Femur (tissue), 1 donor: Measurements from ENCODE around the gene RAPGEF1.

ENCODE experiments used
- DNase-seq: peaks from one replicate; pipeline ENCODE4 v3.0.0-alpha.2; 2017

The RAPGEF1 gene

DNA sequence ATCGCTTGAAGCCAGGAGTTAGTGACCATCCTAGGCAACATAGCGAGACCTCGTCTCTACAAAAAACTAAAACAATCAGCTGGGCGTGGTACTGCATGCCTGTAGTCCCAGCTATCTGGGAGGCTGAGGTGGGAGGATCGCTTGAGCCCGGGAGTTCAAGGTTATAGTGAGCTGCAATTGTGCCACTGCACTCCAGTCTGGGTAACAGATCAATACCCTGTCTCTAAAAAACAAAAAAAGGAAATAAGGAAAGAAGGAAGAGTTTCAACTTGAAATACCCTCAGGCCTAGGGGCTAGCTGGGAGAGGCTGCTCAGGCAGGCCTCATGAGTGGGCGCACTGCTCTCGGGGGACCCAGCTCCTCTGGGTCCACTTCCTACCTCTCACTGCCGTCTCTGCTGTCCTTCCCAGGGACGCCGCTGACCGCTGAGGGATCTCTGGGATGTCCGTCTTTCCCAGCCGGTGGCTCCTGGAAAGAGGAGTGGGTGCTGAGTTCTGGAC, 138.1 kb downstream of the RAPGEF1 start:
- no peak for DNase-seq

GRCh38 chr9:131598121-131598520, 141.8 kb downstream of the RAPGEF1 start:
- peak; percentile 66 for DNase-seq

DNA sequence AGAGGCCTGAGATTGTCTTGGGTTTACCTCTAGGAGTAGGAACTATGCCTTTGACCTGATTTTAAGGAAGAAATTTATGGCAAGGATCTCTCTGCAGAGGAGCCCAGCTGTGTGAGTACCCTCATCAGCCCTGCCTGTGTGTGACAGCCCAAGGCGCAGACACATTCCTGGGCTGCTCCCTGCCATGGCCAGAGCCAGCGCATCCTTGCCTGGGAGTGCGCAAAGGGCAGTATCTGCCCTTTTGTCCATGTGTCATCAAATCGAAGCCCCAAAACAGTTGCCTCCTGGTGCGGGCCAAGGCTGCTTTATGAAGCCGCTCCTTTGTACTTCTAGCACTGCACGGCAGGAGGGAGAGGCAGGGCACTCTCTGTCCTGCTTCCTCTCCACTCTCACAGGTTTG, 142.6 kb downstream of the RAPGEF1 start:
- no peak for DNase-seq

GRCh38 chr9:131596430-131596743, 143.5 kb downstream of the RAPGEF1 start:
- no peak for DNase-seq

DNA sequence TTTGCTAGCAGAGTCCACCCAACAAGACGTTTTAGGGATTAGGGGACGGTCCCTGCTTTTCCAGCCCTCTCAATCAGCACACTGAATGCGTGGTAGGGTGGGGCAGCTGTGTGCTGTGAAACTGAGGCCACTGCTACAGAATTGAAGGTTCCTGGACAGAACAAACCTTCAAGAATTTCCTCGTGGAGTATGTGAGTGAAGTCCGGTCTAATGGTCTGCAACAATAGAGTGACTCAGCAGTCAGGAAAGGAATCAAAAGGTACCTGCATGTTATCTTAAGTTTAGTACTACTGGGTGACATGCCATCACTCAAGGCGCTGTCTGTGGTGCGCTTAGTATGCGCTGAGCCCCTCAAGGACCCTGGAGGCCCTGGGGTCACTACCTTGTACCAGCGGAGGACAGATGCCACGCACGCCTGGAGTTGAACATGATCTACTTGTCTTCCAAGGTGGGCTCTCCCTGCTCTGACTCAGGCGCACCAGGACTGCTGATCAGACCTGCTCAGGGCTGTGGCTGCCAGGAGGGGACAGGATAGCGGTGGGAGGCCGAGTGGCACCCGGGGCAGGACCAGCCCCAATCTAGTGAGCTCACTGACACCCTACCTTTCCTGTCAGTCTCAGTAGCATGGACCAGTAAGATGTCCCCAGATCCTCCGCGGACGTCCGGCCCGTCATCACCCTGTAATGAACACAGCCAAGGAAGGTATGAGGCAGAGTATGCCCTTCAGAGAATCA, 144.0 kb downstream of the RAPGEF1 start:
- DNase-seq = no peak

GRCh38 chr9:131594906-131595665, 144.8 kb downstream of the RAPGEF1 start:
- no peak for DNase-seq

- no peak for DNase-seq
These were observed 145.8 kb downstream of the RAPGEF1 start for GRCh38 chr9:131593936-131594665.

GRCh38 chr9:131593091-131593820, 146.6 kb downstream of the RAPGEF1 start:
- no peak for DNase-seq

GRCh38 chr9:131591845-131592208, 148.0 kb downstream of the RAPGEF1 start:
- no peak for DNase-seq

- peak; percentile 85 for DNase-seq
These were observed 148.7 kb downstream of the RAPGEF1 start for GRCh38 chr9:131590907-131591844.

DNA sequence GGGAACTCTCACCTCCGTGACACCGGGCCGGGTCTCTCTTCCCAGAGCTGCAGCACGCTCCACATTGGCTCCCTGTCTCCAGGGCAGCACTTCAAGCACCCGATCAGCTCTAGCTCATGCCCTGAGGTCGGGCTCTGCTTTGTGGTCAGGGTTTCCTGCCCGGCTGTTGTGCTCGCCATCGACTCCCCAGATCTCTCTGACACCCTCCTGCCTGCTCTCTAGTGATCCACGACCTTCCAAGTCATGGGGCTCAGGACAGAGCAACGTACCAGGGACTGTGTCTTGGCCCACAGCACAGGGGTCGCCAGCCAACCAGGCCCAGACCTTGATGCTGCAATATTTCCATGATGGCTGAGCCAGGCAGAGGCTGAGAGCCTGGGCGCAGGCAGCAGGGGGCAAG, 149.4 kb downstream of the RAPGEF1 start:
- DNase-seq = no peak

DNA sequence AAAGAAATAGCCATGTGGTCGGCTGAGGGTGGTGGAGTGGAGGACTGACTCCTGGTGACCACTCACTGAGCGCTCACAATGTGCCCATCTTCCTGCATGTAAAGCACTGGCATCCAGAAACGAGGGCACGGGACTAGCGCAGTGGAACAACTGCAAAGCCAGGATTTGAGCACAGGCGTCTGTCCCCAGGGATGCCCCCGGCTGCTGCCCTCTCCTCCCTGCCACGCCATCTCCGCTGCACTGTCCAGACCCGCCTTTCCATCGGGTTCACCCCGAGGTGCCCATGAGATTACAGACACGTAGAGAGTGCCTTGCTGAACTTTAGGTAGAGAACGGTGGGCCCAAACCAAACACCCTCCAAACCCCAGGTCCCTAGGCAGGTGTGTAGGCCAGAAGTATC, 149.9 kb downstream of the RAPGEF1 start:
- DNase-seq = no peak

DNA sequence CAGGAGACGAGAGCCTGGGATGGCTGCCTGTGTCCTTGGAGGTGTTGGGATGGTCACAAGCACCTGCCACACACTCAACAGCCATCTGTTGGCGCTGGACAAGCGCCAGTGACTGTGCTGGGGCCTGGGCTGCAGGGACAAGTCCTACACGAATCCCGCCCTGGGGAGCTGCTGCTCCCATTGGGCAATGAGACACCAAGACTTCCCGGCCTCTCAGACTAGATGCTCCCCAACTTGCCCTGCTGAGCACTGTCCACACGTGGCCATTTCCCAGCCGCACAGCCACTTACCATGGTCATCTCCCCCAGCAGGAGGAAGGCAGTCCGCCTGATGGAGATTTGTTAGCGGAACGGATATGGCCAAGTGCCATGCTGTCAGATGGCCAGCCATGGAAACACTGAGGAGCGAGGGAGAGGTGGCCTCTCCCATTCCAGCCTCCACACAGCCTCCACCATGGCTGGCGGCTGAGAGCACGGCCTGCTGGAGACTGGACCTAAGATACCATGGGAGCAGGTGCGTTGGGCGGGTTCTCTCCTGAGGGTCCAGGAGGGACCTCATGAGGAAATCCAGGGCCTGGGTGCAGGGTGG, 150.7 kb downstream of the RAPGEF1 start:
- no peak for DNase-seq

GRCh38 chr9:131588396-131588795, 151.5 kb downstream of the RAPGEF1 start:
- no peak for DNase-seq

DNA sequence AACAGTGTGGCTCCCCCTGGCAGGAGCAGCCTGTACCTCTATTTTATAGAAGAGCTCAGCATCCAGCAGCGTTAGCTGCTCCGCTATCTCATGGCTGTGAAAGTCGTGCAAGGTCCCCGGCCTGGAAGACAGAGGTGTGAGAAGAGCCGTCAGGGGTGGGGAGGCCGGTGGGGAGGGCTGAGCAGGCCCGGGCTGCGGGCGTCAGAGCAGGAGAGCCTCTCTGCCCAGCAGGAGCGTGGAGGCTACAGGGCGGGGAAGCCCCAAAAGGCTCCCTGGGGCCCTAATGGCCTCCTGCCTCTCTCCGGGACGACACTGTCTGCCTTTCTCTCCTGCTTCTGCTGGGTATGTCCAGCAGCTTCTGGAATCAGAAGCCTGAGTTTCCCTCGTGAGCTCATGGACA, 152.0 kb downstream of the RAPGEF1 start:
- DNase-seq = no peak

GRCh38 chr9:131587331-131587730, 152.5 kb downstream of the RAPGEF1 start:
- no peak for DNase-seq

DNA sequence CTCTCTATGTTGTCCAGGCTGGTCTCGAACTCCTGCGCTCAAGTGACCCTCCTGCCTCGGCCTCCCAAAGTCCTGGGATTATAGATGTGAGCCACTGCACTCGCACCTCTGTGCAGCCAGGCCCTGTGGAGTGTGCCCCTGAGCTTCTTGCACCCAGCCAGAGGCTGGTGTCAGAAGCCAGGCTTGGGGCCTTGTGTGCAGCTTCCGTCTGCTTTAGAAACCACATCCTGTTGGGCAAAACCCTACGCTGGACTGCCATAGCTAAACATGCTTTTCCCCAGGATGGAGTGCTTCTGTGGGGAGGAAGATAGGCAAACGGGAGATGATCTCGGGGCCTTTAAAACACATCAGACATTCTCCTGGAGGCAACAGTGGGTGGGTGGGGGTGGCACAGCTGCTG, 154.5 kb downstream of the RAPGEF1 start:
- peak; percentile 40 for DNase-seq

DNA sequence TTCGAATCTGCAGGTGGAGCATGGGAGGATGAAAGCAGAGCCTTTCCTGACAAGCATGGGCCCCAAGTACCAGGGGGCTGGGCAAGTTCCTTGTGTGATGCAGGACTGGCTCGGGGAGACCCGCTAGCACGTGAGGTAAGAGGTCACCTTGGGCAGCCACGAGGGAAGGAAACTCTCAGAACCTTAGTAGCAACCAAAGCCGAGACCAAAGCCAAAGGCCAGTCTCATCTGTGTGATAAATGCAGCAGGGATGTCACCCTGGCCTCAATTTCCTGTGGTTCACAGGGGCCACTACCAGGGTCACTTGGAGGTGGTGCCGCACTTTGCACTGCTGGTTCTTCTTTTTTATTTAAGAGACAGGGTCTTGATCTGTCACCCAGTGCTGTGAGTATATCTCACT, 155.0 kb downstream of the RAPGEF1 start:
- DNase-seq = peak; percentile 13

DNA sequence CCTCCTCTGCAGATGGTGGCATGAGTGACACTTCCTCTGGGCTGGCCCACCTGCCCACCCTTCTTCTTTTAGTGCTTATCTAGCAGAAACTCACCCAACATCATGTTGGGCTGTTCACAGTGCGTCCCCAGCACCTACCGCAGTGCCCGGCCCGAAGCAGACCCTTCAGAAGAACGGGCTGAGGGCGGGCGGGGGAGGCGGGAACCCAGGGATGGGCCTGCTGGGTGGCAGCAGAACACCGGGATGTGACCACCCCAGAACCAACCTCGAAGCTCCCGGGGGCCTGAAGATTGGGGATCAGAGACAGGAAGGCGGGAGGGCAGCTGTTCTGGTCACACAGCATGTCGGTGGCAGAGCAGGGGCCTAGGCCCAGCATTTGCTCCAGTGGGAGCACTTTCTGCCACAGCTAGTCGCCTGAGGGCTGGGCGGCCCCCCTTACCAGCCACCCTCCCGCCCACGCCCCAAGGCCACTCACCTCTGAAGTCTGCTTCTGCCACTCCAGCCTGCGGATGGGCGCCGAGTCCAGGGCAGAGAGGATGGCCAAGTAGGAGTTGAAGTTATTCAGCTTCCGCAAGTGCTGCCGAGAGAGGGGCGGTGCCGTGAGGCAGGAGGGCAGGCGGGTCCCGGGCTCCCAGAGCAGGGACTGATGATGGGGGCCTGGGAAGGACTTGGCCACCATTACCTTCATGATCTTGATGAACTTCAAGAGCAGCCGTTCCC, 155.9 kb downstream of the RAPGEF1 start:
- DNase-seq = peak; percentile 12

DNA sequence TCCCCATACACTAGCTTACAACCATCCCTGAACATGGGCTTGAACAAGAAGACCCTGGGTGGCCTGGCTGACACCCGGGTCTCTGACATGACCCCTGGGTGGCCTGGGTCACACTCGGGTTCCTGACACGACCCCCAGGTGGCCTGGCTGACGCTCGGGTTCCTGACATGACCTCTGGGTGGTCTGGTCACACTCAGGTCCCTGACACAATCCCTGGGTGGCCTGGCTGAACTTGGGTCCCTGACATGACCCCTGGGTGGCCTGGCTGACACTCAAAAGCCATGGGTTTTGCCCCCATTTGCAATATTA, 156.6 kb downstream of the RAPGEF1 start:
- DNase-seq = peak; percentile 11
